Neural progenitor cell (in vitro differentiated cells): ENCODE results near the gene LCT. TPM values are rescaled to one million over a fixed set of nuclear protein-coding genes. Genes with fewer than 3 reads are reported as not detected.
A peak's percentile ranks its signal among the peaks of the same experiment; 100 is the strongest.

ENCODE experiments used
- DNase-seq: peaks from one replicate; pipeline ENCODE4 v3.0.0-alpha.2; 2016; ENCODE audit warnings: low spot score
- H2AFZ ChIP-seq: fragments of 200-600 bp; sonication (generic); replicated peaks from 2 replicates; pipeline ENCODE4 v1.6.1; 2016; ENCODE audit warnings: antibody characterized with exemption
- H3F3A ChIP-seq: fragments of 200-600 bp; sonication (generic); 2 replicates; pipeline ENCODE4 v1.6.1; 2016; ENCODE audit warnings: antibody characterized with exemption, low read depth
- H3K27ac ChIP-seq: fragments of 200-600 bp; sonication (generic); 2 replicates; pipeline ENCODE4 v1.5.1; 2016; ENCODE audit warnings: mild to moderate bottlenecking
- H3K27me3 ChIP-seq: fragments of 200-600 bp; sonication (generic); 2 replicates; pipeline ENCODE4 v1.6.1; 2016; ENCODE audit warnings: mild to moderate bottlenecking, moderate library complexity
- H3K36me3 ChIP-seq: fragments of 200-600 bp; sonication (generic); 2 replicates; pipeline ENCODE4 v1.5.1; 2016
- H3K4me1 ChIP-seq: fragments of 200-600 bp; sonication (generic); 2 replicates; pipeline ENCODE4 v1.6.1; 2016; ENCODE audit warnings: mixed run types
- H3K4me2 ChIP-seq: fragments of 200-600 bp; sonication (generic); 2 replicates; pipeline ENCODE4 v1.6.1; 2016
- H3K4me3 ChIP-seq: fragments of 200-600 bp; sonication (generic); 2 replicates; pipeline ENCODE4 v1.5.1; 2016
- H3K79me2 ChIP-seq: fragments of 200-600 bp; sonication (generic); 2 replicates; pipeline ENCODE4 v1.6.1; 2016; ENCODE audit warnings: low read depth
- H3K9ac ChIP-seq: fragments of 200-600 bp; sonication (generic); 2 replicates; pipeline ENCODE4 v1.6.1; 2016
- H3K9me3 ChIP-seq: fragments of 200-600 bp; sonication (generic); 2 replicates; pipeline ENCODE4 v1.5.1; 2016; ENCODE audit warnings: low read depth
- H4K20me1 ChIP-seq: fragments of 200-600 bp; sonication (generic); 2 replicates; pipeline ENCODE4 v1.6.1; 2016; ENCODE audit warnings: low read depth
- H3K27ac Mint-ChIP-seq: 3 replicates; pipeline ENCODE4 v1.8.0; 2021; ENCODE audit warnings: mixed read lengths
- H3K27me3 Mint-ChIP-seq: 2 replicates; pipeline ENCODE4 v1.8.0; 2022; ENCODE audit warnings: low read depth, mild to moderate bottlenecking, inconsistent platforms, moderate library complexity, mixed read lengths; ENCODE audit not compliant: insufficient read depth
- H3K36me3 Mint-ChIP-seq: 3 replicates; pipeline ENCODE4 v1.8.0; 2021; ENCODE audit warnings: mixed read lengths
- H3K4me1 Mint-ChIP-seq: 3 replicates; pipeline ENCODE4 v1.8.0; 2021; ENCODE audit warnings: mixed read lengths
- H3K4me3 Mint-ChIP-seq: 3 replicates; pipeline ENCODE4 v1.8.0; 2021; ENCODE audit warnings: mild to moderate bottlenecking, moderate library complexity, mixed read lengths
- H3K9me3 Mint-ChIP-seq: 3 replicates; pipeline ENCODE4 v1.8.0; 2020; ENCODE audit warnings: mixed read lengths
- EZH2 ChIP-seq: fragments of 200-600 bp; sonication (generic); IDR thresholded peaks from 2 replicates; pipeline ENCODE4 v1.6.1; 2017; ENCODE audit warnings: antibody characterized with exemption, mild to moderate bottlenecking, moderate library complexity
- EZH2phosphoT487 ChIP-seq: fragments of 200-600 bp; sonication (generic); IDR thresholded peaks from 2 replicates; pipeline ENCODE4 v1.6.1; 2017; ENCODE audit warnings: antibody characterized with exemption
- total RNA-seq: library from RNA; depleted of rRNA; stranded (reverse); fragments of >200 nt; gene quantifications from 2 replicates; pipeline ENCODE4 v1.2.3, GENCODE V29; 2015; ENCODE audit warnings: low replicate concordance
- TF ChIP-seq, protein P1 (sequence below): fragments of 200-600 bp; sonication (generic); IDR thresholded peaks from 2 replicates; pipeline ENCODE4 v1.5.1; 2017; ENCODE audit warnings: antibody characterized with exemption, mild to moderate bottlenecking

LCT gene
- total RNA-seq, 1 donor from 2014 or later = not detected

DNA sequence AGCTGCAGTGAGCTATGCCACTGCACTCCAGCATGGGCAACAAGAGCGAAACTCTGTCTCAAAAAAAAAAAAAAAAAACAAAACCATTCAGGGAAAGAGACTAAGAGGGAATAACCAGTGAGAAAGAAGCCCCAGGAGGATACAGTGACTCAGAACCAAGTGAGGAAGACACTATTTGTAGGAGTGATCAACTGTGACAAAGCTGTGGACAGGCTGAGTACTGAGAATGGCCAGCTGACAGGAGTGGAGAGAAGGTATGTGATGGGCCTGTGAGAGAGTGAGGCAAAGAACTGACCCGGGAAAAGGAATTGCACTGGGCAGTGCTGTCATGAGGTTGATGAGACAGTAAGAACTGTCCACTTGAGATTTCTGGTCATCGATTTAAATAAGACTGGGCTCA is 6.7 kb upstream of the LCT start:
- DNase-seq = no peak
- Mint-ChIP-seq H3K36me3 (peaks cover 36% of the 10 kb centered on the region), H3K4me3 (no peak overlapping the region), H3K27ac (no peak overlapping the region), H3K9me3 (no peaks in the 10 kb centered on the region), H3K27me3 (no peaks in the 10 kb centered on the region), H3K4me1 (no peaks in the 10 kb centered on the region)
- Histone ChIP-seq H3K4me2 (no peak overlapping the region), H3K4me3 (no peak overlapping the region), H3K27me3 (no peaks in the 10 kb centered on the region), H3K4me1 (no peaks in the 10 kb centered on the region), H3K9ac (no peak overlapping the region), H3K27ac (no peak overlapping the region), H2AFZ (no peak overlapping the region), H3F3A (peaks cover 26% of the 10 kb centered on the region), H4K20me1 (no peaks in the 10 kb centered on the region), H3K79me2 (no peaks in the 10 kb centered on the region), H3K36me3 (peaks cover 22% of the 10 kb centered on the region), H3K9me3 (no peaks in the 10 kb centered on the region)
- TF ChIP-seq, protein P1, sequence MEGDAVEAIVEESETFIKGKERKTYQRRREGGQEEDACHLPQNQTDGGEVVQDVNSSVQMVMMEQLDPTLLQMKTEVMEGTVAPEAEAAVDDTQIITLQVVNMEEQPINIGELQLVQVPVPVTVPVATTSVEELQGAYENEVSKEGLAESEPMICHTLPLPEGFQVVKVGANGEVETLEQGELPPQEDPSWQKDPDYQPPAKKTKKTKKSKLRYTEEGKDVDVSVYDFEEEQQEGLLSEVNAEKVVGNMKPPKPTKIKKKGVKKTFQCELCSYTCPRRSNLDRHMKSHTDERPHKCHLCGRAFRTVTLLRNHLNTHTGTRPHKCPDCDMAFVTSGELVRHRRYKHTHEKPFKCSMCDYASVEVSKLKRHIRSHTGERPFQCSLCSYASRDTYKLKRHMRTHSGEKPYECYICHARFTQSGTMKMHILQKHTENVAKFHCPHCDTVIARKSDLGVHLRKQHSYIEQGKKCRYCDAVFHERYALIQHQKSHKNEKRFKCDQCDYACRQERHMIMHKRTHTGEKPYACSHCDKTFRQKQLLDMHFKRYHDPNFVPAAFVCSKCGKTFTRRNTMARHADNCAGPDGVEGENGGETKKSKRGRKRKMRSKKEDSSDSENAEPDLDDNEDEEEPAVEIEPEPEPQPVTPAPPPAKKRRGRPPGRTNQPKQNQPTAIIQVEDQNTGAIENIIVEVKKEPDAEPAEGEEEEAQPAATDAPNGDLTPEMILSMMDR = no peak
- TF ChIP-seq EZH2phosphoT487 (no peak), EZH2 (no peak)

DNA sequence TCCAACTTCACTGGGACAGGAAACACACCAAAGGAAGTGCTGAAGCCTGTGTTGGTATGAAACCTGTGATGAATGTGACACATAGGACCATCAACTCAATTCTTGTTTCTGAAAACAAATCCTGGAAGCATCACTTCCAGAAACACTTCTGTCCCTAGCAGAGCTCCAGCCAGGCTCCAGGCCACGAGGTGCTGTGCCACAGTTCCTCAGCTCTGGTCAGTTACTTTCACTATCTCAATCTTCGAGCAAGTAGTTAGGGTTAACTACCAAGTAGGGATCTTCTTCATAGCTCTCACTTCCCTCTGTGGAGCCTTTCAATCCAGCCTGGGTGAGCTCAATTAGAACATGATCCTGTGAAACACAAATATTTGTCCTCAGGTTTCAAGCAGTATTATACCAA is 3.6 kb upstream of the LCT start:
- Histone ChIP-seq H3K27ac (peak overlapping the region; percentile 53), H2AFZ (no peak overlapping the region), H3K79me2 (no peaks in the 10 kb centered on the region), H3K27me3 (no peaks in the 10 kb centered on the region), H3K4me1 (no peaks in the 10 kb centered on the region), H3K36me3 (peaks cover 17% of the 10 kb centered on the region), H3K4me3 (no peak overlapping the region), H3K9ac (no peak overlapping the region), H3K4me2 (no peak overlapping the region), H3F3A (peaks cover 29% of the 10 kb centered on the region), H3K9me3 (no peaks in the 10 kb centered on the region), H4K20me1 (no peaks in the 10 kb centered on the region)
- Mint-ChIP-seq H3K4me3 (no peak overlapping the region), H3K4me1 (no peaks in the 10 kb centered on the region), H3K9me3 (no peaks in the 10 kb centered on the region), H3K36me3 (peaks cover 26% of the 10 kb centered on the region), H3K27ac (no peak overlapping the region), H3K27me3 (peaks cover 3% of the 10 kb centered on the region)
- no peak for DNase-seq
- TF ChIP-seq EZH2 (no peak), EZH2phosphoT487 (no peak)
- TF ChIP-seq, protein P1 = no peak

DNA sequence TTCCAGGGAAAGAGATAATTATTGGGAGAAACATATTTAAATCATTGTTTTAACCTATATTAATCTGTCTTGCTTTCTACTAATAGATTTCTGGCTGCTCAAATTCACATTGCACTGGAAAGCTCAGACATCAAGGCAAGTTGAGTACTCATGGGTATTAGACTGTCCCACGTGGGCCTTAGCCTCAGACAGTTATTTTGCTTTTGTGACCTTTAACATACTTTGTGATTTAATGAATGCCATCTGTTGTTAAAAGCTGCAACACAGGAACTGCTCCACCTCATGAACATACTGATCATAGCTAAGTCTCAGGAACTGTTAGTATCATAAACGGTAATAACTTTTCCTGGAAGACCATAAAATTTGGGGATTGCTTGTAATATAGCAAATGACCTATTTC is 2.7 kb upstream of the LCT start:
- Histone ChIP-seq H3K4me2 (no peak overlapping the region), H3K36me3 (peaks cover 12% of the 10 kb centered on the region), H3K9me3 (no peaks in the 10 kb centered on the region)

More for the DNA sequence above, 2.7 kb upstream of the LCT start:
- Histone ChIP-seq H3K27me3 (no peaks in the 10 kb centered on the region), H3K79me2 (no peaks in the 10 kb centered on the region), H4K20me1 (no peaks in the 10 kb centered on the region), H3F3A (peaks cover 29% of the 10 kb centered on the region), H3K9ac (no peak overlapping the region), H3K4me1 (no peaks in the 10 kb centered on the region), H3K4me3 (no peak overlapping the region), H2AFZ (no peak overlapping the region), H3K27ac (peak overlapping the region; percentile 29)
- TF ChIP-seq EZH2 (no peak), EZH2phosphoT487 (no peak)
- TF ChIP-seq, protein P1 = no peak
- Mint-ChIP-seq H3K27me3 (peaks cover 3% of the 10 kb centered on the region), H3K36me3 (peaks cover 26% of the 10 kb centered on the region), H3K27ac (no peak overlapping the region), H3K4me3 (no peak overlapping the region), H3K9me3 (no peaks in the 10 kb centered on the region), H3K4me1 (no peaks in the 10 kb centered on the region)
- DNase-seq = no peak
